ENCODE data around the gene EFNA5.

GRCh38 chr5:107383414-107383813 lies 287.3 kb downstream of the EFNA5 start:
- no peak for TF ChIP-seq CTCF (IDR thresholded peaks at IDR 0.05; ENCODE audit: low read length)
- no peak for TF ChIP-seq EZH2 (IDR thresholded peaks at IDR 0.05; ENCODE audit: borderline replicate concordance, low read length)

All from OCI-LY1 (cell line).